ENCODE data around the gene LEFTY1. TPM values are rescaled to one million over a fixed set of nuclear protein-coding genes. Genes with fewer than 3 reads are reported as not detected.

The LEFTY1 gene
- total RNA-seq, 2 experiments from 2014 or later: 0.22 TPM; not detected in 1

DNA sequence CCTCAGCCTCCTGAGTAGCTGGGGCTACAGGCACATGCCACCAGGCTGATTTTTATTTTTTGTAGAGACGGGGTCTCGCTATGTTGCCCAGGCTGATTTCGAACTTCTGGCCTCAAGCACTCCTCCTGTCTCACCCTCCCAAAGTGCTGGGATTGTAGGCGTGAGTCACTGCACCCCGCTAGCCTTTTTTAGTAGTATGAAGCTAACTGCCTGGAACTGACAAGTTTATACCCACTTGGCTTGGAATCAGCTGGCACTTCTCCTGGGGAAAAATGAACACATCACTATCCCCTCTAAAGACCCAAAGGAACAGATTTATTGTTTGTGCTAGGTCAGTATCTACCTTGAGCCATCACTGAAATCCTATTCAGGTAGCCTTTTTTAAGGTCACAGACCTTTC, 25.8 kb downstream of the LEFTY1 start:
- CTCF ChIA-PET: interaction anchor here (1.0 kb wide), 1 partner anchor 48 kb away, joined by 3 read pairs; no protein-coding TSS in a partner anchor
- no peak overlapping the region for H3K4me3 Mint-ChIP-seq
- no peaks in the 10 kb centered on the region for H3K27me3 Mint-ChIP-seq (ENCODE audit: low read depth)
- DNase-seq: no peak
- H3K27ac Mint-ChIP-seq: no peak overlapping the region
- H3K4me1 Mint-ChIP-seq (ENCODE audit: low read depth): peaks cover 39% of the 10 kb centered on the region
- intact Hi-C loops (cut with micrococcal nuclease): no loop called here
- H3K36me3 Mint-ChIP-seq (ENCODE audit: low read depth): peaks cover 12% of the 10 kb centered on the region
- H3K9me3 Mint-ChIP-seq: no peaks in the 10 kb centered on the region

DNA sequence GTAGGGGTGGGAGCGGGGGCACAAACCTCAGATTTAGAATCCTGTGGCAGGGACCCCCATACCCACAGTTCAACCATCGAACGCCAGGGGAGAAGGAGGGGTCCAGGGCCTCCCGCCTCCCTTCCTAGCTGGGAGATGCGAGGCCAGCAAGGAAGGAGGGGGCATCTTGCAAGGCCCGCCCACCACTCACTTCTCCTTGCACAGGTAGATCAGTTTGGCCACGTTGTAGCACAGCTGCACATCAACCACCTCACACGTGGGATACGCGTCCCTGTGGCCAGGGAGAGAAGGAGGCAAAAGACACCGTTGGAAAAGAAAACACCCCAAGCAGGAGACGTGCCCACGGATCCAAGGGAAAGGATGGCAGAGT, 26.4 kb downstream of the LEFTY1 start:
- Mint-ChIP-seq H3K9me3 (no peaks in the 10 kb centered on the region), H3K4me1 (ENCODE audit: low read depth) (peaks cover 35% of the 10 kb centered on the region), H3K27ac (no peak overlapping the region), H3K36me3 (ENCODE audit: low read depth) (peaks cover 12% of the 10 kb centered on the region), H3K27me3 (ENCODE audit: low read depth) (no peaks in the 10 kb centered on the region), H3K4me3 (no peak overlapping the region)
- intact Hi-C loops (cut with micrococcal nuclease): no loop called here
- no peak for DNase-seq
- CTCF ChIA-PET: interaction anchor here (1.0 kb wide), 1 partner anchor 48 kb away, joined by 3 read pairs; no protein-coding TSS in a partner anchor

DNA sequence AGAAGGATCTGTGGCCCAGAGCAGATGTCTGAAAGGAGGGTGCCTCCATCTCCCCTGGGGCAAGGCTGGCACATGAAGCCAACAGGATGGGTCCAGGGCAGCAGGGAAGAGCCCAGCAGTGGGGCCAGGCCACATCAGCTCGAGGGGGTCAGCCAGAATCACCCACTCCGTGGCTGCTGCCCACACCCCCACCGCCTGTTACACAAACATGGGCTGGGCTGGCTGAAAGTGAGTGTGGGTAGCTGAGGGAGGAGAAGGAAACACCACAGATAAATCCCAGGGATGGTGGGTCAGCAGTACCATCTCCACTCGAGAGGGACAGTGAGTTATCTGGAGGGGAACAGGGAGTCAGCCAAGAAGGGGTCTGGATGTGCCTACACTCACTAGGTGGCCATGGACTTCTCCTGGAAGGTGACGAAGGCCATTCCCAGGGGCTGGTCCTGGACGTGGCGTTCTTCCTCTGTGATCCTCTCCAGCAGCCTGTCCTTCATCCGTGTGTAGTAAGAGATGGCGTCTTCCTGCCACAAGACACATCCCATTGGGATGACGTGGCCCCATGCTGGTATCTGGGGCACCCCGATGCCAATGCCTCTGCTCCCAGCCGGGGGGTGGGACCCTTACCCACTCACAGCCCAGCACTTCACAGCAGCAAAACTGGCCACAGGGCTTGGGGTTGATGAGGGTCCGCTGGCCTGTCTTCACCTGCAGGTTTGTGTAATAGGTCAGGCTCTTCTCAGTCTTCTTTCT, 26.9 kb downstream of the LEFTY1 start:
- Mint-ChIP-seq H3K27ac (peak overlapping the region; percentile 46), H3K4me1 (ENCODE audit: low read depth) (peaks cover 30% of the 10 kb centered on the region), H3K4me3 (no peak overlapping the region), H3K36me3 (ENCODE audit: low read depth) (peaks cover 12% of the 10 kb centered on the region), H3K9me3 (no peaks in the 10 kb centered on the region), H3K27me3 (ENCODE audit: low read depth) (no peaks in the 10 kb centered on the region)
- CTCF ChIA-PET: interaction anchor here (0.5 kb wide), 1 partner anchor 77 kb away, joined by 3 read pairs; no protein-coding TSS in a partner anchor
- intact Hi-C loops (cut with micrococcal nuclease): no loop called here
- no peak for DNase-seq

DNA sequence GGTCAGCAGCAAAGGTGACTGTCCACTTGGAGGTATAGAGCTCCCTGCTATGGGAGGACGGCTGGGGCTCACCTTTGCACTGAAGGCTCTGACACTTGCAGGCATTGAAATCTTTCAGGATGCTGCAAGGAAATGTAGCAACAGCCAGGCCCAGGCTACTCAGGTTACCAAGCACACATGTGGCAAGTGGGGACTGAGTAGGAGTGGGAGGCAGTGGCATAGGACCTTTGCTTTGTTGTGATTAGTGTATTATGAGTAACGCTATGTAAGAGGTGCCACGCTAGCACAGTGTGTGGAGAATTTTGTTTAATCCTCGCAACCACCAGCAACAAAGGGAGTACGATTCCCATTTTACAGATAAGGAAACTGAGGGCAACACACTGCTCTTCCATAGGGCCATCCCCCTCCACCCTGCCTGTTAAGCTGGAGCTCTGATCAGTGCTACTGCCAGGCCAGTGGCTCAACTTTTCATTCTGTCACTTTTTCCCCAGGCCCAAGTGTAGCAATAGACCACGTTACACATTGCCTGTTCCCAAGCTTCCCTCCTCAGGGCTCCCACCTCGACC, 28.0 kb downstream of the LEFTY1 start:
- no peaks in the 10 kb centered on the region for H3K9me3 Mint-ChIP-seq
- CTCF ChIA-PET: interaction anchor here (0.7 kb wide), 1 partner anchor 51 kb away, joined by 3 read pairs; no protein-coding TSS in a partner anchor
- peaks cover 19% of the 10 kb centered on the region for H3K4me1 Mint-ChIP-seq (ENCODE audit: low read depth)
- peaks cover 12% of the 10 kb centered on the region for H3K36me3 Mint-ChIP-seq (ENCODE audit: low read depth)
- no peak for DNase-seq
- intact Hi-C loops (cut with micrococcal nuclease): no loop called here
- no peaks in the 10 kb centered on the region for H3K27me3 Mint-ChIP-seq (ENCODE audit: low read depth)
- H3K27ac Mint-ChIP-seq: peak overlapping the region; percentile 5
- H3K4me3 Mint-ChIP-seq: no peak overlapping the region

DNA sequence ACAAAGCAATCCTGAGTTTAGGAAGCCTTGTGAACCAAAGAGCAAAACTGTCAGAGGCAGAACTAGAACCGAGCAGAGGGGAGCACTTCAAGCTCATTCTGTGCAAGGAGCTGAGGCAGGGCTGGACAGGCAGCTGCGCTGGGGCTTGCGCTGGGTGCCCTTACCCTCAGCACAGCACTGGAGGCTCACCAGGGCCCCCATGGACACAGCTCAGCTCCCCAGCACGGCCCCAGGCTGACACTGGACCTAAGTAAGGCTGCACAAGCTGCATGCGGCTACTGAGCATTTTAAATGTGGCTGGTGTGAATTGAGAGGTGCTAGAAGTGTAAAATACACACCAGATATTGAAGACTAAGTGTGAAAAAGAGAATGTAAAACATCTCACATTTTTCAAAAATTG, 28.8 kb downstream of the LEFTY1 start:
- H3K9me3 Mint-ChIP-seq: no peaks in the 10 kb centered on the region
- peaks cover 15% of the 10 kb centered on the region for H3K4me1 Mint-ChIP-seq (ENCODE audit: low read depth)
- intact Hi-C loops (cut with micrococcal nuclease): no loop called here
- H3K27me3 Mint-ChIP-seq (ENCODE audit: low read depth): no peaks in the 10 kb centered on the region
- H3K36me3 Mint-ChIP-seq (ENCODE audit: low read depth): peaks cover 13% of the 10 kb centered on the region
- H3K27ac Mint-ChIP-seq: peak overlapping the region; percentile 24
- DNase-seq: no peak
- CTCF ChIA-PET: interaction anchor here (0.7 kb wide), 1 partner anchor 51 kb away, joined by 3 read pairs; no protein-coding TSS in a partner anchor
- H3K4me3 Mint-ChIP-seq: no peak overlapping the region

DNA sequence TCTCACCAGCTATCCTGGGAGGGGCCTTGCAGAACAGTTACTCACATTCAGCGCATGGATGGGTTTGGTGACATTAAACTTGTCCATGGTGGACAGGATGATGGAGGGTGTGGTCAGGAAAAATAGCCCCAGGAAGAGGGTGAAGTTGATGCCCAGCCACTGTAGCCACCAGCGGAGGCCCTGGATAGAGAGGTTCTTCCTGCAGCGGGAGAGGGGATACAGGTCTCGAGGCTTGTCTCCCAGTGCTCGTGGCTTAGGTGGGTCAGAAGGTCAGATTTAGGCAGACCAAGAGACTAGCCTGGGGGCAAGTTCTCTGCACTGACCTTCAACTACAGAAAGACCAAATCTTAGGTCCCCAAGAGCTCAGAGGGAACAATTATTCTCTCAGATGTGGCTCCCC, 29.8 kb downstream of the LEFTY1 start:
- Mint-ChIP-seq H3K27me3 (ENCODE audit: low read depth) (no peaks in the 10 kb centered on the region), H3K27ac (no peak overlapping the region), H3K9me3 (no peaks in the 10 kb centered on the region), H3K4me3 (no peak overlapping the region), H3K36me3 (ENCODE audit: low read depth) (peaks cover 12% of the 10 kb centered on the region), H3K4me1 (ENCODE audit: low read depth) (peaks cover 8% of the 10 kb centered on the region)
- no peak for DNase-seq
- intact Hi-C loops (cut with micrococcal nuclease): no loop called here
- CTCF ChIA-PET: interaction anchor here (0.6 kb wide), 1 partner anchor 78 kb away, joined by 3 read pairs; no protein-coding TSS in a partner anchor

DNA sequence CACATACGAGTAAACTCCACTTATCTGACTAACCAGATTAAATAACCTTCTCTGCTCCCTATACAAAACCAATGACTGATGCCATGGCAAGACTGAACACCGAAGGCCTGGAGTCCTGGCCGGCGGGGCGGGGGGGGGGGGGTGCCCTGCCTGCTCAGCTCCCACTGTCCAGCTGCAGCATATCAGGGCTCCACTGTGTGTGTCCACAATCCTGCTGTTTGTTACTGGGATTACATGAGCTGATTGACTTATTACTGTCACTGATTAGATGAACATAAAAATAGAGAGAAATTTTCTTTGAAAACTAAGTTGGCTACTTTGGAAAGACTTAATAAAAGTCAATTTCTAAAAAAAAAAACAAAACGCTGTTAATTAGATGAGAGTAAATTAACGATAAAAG, 31.7 kb downstream of the LEFTY1 start:
- no peak overlapping the region for H3K4me3 Mint-ChIP-seq
- peaks cover 9% of the 10 kb centered on the region for H3K36me3 Mint-ChIP-seq (ENCODE audit: low read depth)
- H3K4me1 Mint-ChIP-seq (ENCODE audit: low read depth): peaks cover 9% of the 10 kb centered on the region
- CTCF ChIA-PET: interaction anchor here (1.7 kb wide), 1 partner anchor 25 kb away, joined by 6 read pairs; the partner anchor contains the start of gene TMEM63A
- no peaks in the 10 kb centered on the region for H3K27me3 Mint-ChIP-seq (ENCODE audit: low read depth)
- no peak for DNase-seq
- H3K9me3 Mint-ChIP-seq: no peaks in the 10 kb centered on the region
- intact Hi-C loops (cut with micrococcal nuclease): no loop called here
- H3K27ac Mint-ChIP-seq: no peak overlapping the region

DNA sequence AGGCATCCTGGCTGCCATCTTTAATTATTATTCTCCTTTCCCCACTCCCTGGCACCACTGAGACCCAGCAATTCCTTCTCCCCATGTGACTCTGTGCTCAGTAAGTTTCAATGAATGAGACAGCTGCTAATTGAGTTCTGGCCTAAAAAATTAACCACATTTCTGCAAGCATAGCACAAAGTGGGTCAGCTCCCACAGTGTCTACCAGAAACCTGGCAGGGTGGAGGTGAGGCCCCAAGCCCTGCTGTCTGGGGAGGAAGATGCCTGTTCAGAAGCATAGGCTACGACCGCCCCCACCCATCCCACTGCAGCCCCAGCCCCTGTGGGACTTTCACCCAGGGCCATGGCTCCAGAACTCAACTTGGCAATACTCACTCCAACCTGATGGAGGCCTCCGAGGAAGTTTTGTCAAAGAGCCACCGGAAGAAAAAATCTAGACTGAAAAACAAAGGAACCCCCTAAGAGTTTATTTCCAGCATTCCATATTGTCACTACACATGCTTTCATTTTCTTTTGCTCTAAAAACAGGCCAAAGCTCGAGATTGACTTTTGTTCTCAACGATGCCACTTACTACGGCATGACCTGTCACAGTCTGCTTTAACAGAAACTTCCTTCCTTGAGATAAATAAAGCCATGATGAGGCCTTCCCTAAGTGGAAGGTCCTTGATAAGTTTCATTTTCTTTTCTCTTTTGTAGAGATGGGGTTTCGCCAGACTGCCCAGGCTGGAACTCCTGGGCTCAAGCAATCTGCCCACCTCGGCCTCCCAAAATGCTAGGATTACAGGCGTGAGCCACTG, 33.2 kb downstream of the LEFTY1 start:
- DNase-seq: no peak
- Mint-ChIP-seq H3K4me1 (ENCODE audit: low read depth) (peaks cover 20% of the 10 kb centered on the region), H3K36me3 (ENCODE audit: low read depth) (peaks cover 18% of the 10 kb centered on the region), H3K27me3 (ENCODE audit: low read depth) (no peaks in the 10 kb centered on the region), H3K9me3 (no peaks in the 10 kb centered on the region), H3K27ac (peak overlapping the region; percentile 22), H3K4me3 (no peak overlapping the region)
- intact Hi-C loops (cut with micrococcal nuclease): no loop called here
- CTCF ChIA-PET: interaction anchor here (0.7 to 1.0 kb wide), 2 partner anchors 9 to 55 kb away, joined by 3 to 4 read pairs; no protein-coding TSS in a partner anchor

DNA sequence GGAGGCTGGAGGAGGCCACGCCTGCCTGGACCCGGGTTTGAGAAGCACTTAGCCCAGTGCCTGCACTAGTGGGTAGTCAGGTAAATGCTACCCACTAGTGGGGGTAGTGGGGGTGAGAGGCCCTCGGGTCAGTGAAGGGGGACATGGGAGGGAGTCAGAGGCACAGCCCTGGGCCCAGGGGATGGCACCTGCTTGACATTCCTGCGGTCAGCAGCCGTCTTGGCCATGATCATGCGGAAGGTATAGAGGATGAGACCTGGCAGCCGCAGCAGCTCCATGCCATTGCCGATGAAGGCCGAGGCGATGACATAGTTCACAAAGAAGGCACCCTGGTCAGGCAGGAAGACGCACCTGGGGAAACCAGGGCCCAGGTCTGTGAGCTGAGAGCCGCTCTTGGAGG, 35.5 kb downstream of the LEFTY1 start:
- CTCF ChIA-PET: no interaction called here
- H3K27me3 Mint-ChIP-seq (ENCODE audit: low read depth): no peaks in the 10 kb centered on the region
- H3K27ac Mint-ChIP-seq: no peak overlapping the region
- no peaks in the 10 kb centered on the region for H3K9me3 Mint-ChIP-seq
- H3K4me3 Mint-ChIP-seq: no peak overlapping the region
- no peak for DNase-seq
- peaks cover 41% of the 10 kb centered on the region for H3K4me1 Mint-ChIP-seq (ENCODE audit: low read depth)
- intact Hi-C loops (cut with micrococcal nuclease): no loop called here
- H3K36me3 Mint-ChIP-seq (ENCODE audit: low read depth): peaks cover 19% of the 10 kb centered on the region

DNA sequence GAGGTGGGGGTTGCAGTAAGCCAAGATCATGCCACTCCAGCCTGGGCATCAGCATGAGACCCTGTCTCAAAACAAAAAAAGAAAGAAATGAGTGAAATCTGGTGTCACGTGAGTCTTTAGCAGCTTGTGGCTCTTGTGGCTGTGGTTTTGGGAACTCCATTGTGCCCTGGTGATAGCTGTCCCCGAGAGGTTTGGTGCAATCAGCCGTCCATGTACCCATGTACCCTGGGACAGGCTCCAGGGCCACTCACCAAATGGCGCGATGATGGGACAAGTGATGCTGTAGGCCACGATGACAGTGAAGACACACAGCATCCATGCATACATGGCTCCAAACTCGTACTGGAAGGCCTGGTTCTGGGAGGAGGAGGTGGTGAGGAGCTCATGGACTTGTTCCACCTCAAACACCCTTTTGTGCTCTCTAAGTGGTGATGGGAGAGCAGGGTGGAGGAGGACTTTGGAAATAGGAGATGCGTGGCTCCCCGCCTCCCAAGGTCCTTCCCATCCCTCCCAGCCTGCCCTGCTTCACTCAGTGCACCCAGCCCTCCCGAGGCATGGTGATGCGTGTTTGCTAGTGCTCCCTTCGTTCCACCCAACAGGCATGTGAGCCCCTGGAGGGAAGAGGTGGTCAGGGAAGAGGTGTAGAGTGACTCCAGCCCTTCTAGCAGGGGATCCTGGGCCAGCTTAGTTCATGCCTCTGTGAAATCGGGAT, 36.4 kb downstream of the LEFTY1 start:
- Mint-ChIP-seq H3K9me3 (no peaks in the 10 kb centered on the region), H3K4me1 (ENCODE audit: low read depth) (peaks cover 47% of the 10 kb centered on the region), H3K36me3 (ENCODE audit: low read depth) (peaks cover 19% of the 10 kb centered on the region), H3K27ac (peak overlapping the region; percentile 63), H3K4me3 (no peak overlapping the region), H3K27me3 (ENCODE audit: low read depth) (no peaks in the 10 kb centered on the region)
- CTCF ChIA-PET: interaction anchor here (0.8 to 1.2 kb wide), 2 partner anchors 24 to 29 kb away, joined by 3 to 4 read pairs; no protein-coding TSS in a partner anchor
- intact Hi-C loops (cut with micrococcal nuclease): no loop called here
- no peak for DNase-seq

DNA sequence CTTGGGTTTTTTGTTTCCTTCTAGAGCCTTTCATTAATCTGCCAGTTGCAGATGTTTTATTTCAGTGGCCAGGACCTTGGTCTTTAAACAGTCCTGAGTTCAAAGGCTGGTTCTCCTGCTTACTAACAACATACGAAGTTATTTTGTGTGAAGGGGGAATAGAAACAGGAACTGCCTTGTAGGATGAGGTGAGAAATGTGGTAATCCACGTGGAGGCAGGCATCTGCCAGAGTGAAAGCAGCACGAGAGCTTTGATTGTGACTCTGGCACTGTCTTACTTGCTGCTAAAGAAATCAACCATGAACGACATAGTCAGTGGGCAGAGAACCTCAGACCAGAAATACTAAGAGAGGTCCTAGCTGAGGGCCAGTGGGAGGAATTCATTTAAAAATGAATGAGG, 37.1 kb downstream of the LEFTY1 start:
- H3K4me3 Mint-ChIP-seq: no peak overlapping the region
- H3K27ac Mint-ChIP-seq: peak overlapping the region; percentile 62
- no peaks in the 10 kb centered on the region for H3K9me3 Mint-ChIP-seq
- CTCF ChIA-PET: interaction anchor here (0.8 to 1.2 kb wide), 2 partner anchors 25 to 30 kb away, joined by 3 to 4 read pairs; no protein-coding TSS in a partner anchor
- peaks cover 47% of the 10 kb centered on the region for H3K4me1 Mint-ChIP-seq (ENCODE audit: low read depth)
- intact Hi-C loops (cut with micrococcal nuclease): no loop called here
- DNase-seq: peak; percentile 49
- H3K36me3 Mint-ChIP-seq (ENCODE audit: low read depth): peaks cover 19% of the 10 kb centered on the region
- no peaks in the 10 kb centered on the region for H3K27me3 Mint-ChIP-seq (ENCODE audit: low read depth)

Measured in activated naive CD4-positive, alpha-beta T cell treated with anti-CD3 and anti-CD28 coated beads for 36 hours (primary cell).